Lower lobe of right lung (tissue), 2 donors: ENCODE measurements around the gene SEMA3E. TPM values are rescaled to one million over a fixed set of nuclear protein-coding genes. Genes with fewer than 3 reads are reported as not detected.

Experiments used
- ATAC-seq, 2 donors: fragments of 200-7000 bp; cut with Tn5 transposase; one replicate each; pipeline ENCODE4 v1.9.1; 2020 to 2022; ENCODE audit warnings: mild to moderate bottlenecking in 2 of 2, moderate library complexity in 2 of 2
- DNase-seq: peaks from one replicate; pipeline ENCODE4 v3.0.0-alpha.2; 2020
- H3K27ac ChIP-seq: fragments of 200-600 bp; one replicate; pipeline ENCODE4 v1.8.0; 2022
- H3K27me3 ChIP-seq: fragments of 200-600 bp; one replicate; pipeline ENCODE4 v1.8.0; 2022; ENCODE audit warnings: low read depth
- H3K36me3 ChIP-seq: fragments of 200-600 bp; one replicate; pipeline ENCODE4 v1.8.0; 2022; ENCODE audit warnings: mild to moderate bottlenecking
- H3K4me1 ChIP-seq: fragments of 200-600 bp; one replicate; pipeline ENCODE4 v1.8.0; 2022
- H3K4me3 ChIP-seq: fragments of 200-600 bp; one replicate; pipeline ENCODE4 v1.8.0; 2022; ENCODE audit warnings: mild to moderate bottlenecking
- H3K9me3 ChIP-seq: fragments of 200-600 bp; one replicate; pipeline ENCODE4 v1.8.0; 2022
- intact Hi-C: fragments of 100-400 bp; cut with DNase I; formaldehyde crosslinking; loops from one replicate; pipeline ENCODE4 v1.11.0; 2022
- total RNA-seq: library from RNA; stranded (reverse); fragmentation: NEBNext Ultra II Directional; extraction: Animal tissue kit (Norgen Biotek cat#: 25700); gene quantifications from one replicate; pipeline ENCODE4 v1.2.1, GENCODE V29; 2021
- TF ChIP-seq, protein P1 (sequence below): fragments of 200-600 bp; IDR thresholded peaks from one replicate; pipeline ENCODE4 v1.8.0; 2022; ENCODE audit warnings: antibody characterized with exemption, mild to moderate bottlenecking
- donor health status: DM: no; HTN: yes; CAD: no; lungs with severe emphysema.

Gene SEMA3E
- total RNA-seq, 1 donor from 2014 or later, result 8.8 TPM

DNA sequence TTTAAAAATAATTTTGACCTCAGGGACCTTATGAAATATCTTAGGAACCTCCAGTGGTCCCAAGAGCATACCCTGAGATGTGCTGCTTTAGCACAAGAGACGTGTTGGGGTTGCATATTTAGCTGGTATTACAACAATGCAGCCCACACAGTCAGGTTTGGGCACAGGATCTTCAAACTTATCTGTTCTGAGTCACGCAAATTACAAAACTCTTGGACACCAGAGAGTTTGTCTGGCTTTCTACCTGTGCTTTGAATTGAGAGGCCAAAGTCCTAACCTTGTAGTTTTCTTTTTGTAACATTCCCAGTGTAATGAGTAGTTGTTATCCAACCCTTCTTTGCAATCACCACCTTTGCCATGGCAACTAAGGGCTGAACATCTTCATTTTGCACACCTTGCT, 322.7 kb downstream of the SEMA3E start:
- ATAC-seq, result no peak
- TF ChIP-seq, protein P1, sequence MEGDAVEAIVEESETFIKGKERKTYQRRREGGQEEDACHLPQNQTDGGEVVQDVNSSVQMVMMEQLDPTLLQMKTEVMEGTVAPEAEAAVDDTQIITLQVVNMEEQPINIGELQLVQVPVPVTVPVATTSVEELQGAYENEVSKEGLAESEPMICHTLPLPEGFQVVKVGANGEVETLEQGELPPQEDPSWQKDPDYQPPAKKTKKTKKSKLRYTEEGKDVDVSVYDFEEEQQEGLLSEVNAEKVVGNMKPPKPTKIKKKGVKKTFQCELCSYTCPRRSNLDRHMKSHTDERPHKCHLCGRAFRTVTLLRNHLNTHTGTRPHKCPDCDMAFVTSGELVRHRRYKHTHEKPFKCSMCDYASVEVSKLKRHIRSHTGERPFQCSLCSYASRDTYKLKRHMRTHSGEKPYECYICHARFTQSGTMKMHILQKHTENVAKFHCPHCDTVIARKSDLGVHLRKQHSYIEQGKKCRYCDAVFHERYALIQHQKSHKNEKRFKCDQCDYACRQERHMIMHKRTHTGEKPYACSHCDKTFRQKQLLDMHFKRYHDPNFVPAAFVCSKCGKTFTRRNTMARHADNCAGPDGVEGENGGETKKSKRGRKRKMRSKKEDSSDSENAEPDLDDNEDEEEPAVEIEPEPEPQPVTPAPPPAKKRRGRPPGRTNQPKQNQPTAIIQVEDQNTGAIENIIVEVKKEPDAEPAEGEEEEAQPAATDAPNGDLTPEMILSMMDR, result no peak
- H3K4me1 ChIP-seq, result no peaks in the 10 kb centered on the region

DNA sequence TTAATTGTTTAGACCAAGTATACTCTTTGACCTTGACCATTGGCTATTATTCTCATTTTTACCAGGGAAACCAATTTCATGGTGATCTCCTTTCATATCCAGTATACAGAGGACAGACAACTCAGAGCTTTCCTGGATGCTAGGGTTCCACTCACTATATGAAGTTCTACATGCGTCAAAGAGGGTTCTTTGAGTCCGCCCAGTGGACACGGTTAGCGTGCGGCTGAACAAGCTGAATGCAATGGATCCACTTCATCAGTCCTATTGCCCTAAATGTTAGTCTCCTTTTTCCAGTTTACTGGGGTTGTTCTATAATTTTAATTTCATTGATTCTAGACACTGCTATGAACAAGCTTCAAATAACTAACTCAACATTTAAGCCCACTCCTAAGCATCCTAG, 323.9 kb downstream of the SEMA3E start:
- Histone ChIP-seq H3K36me3 (no peaks in the 10 kb centered on the region), H3K9me3 (no peaks in the 10 kb centered on the region), H3K27me3 (no peaks in the 10 kb centered on the region), H3K4me1 (no peaks in the 10 kb centered on the region), H3K4me3 (no peak overlapping the region), H3K27ac (no peak overlapping the region)
- DNase-seq (no peak), ATAC-seq (no peak)
- TF ChIP-seq, protein P1, result no peak
- intact Hi-C loops, result no loop called here

More for the DNA sequence above, 322.7 kb downstream of the SEMA3E start:
- Histone ChIP-seq H3K27ac (no peak overlapping the region), H3K4me3 (no peak overlapping the region), H3K27me3 (no peaks in the 10 kb centered on the region), H3K9me3 (no peaks in the 10 kb centered on the region), H3K36me3 (no peaks in the 10 kb centered on the region)
- intact Hi-C loops, result no loop called here
- no peak for DNase-seq

DNA sequence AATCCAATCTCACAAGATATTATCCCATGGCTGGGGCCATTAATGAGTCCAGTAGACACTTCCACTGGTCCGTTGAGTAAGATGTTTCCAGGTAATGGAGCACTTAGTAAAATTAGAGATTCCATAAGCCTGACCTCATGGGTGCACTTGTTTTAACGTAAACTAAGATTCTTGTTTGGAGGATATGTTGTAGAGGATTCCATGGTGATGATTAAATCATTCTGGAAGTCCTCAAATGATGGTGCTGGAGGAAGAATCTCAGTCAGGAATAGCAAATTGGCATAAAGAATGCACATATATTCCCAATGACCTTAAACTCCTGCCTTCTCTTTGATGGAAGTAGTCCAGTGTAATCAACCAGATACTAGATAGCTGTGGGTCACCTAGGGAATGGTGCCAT, 324.3 kb downstream of the SEMA3E start:
- no peaks in the 10 kb centered on the region for H3K27me3 ChIP-seq
- no peak overlapping the region for H3K4me3 ChIP-seq
- intact Hi-C loops, result no loop called here
- H3K27ac ChIP-seq, result no peak overlapping the region
- no peaks in the 10 kb centered on the region for H3K9me3 ChIP-seq
- no peaks in the 10 kb centered on the region for H3K4me1 ChIP-seq
- DNase-seq, result no peak
- H3K36me3 ChIP-seq, result no peaks in the 10 kb centered on the region
- TF ChIP-seq, protein P1, result no peak
- ATAC-seq, result no peak

DNA sequence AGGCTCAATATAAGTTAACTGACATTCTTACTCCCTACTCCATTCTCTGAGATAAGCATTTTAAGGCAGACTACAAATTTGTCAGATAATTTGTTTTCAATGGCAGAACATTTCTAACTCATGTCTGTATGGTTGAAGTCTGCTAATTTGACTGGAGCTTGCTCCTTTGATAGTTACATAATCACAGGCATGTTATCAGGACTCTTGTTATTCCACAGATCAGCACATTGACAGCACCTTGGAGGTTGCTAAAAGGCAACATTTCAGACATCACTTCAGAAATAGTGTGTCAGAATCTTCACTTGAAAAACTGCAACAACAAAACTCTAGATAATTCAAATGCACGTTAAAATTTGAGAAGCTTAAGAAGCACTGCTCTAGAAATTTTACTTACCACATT, 327.9 kb downstream of the SEMA3E start:
- no peaks in the 10 kb centered on the region for H3K4me1 ChIP-seq
- H3K36me3 ChIP-seq, result no peaks in the 10 kb centered on the region
- ATAC-seq, result no peak
- H3K27ac ChIP-seq, result no peak overlapping the region
- no peaks in the 10 kb centered on the region for H3K9me3 ChIP-seq
- intact Hi-C loops, result no loop called here
- H3K27me3 ChIP-seq, result no peaks in the 10 kb centered on the region
- no peak for DNase-seq
- no peak overlapping the region for H3K4me3 ChIP-seq
- TF ChIP-seq, protein P1, result no peak

DNA sequence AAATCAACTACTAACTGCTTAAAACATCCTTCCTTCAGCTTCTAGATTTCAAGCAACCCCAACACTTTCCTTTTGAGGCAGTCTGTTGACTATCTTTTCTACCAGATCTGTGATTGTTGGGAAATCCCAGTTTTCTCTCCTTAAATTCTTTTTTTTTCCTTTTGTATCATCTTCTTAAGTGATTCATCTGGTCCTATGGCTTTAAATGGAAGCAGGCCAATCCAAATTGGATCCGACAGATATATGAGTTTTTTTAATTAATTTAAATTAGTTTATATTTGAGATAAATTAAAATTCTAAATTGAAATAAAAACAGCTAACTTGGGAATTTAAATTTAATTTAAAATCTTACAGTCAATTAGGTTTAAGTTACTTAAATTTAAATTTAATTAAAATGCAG, 335.0 kb downstream of the SEMA3E start:
- TF ChIP-seq, protein P1, result no peak
- ATAC-seq (no peak), DNase-seq (no peak)
- intact Hi-C loops, result no loop called here
- Histone ChIP-seq H3K4me3 (no peak overlapping the region), H3K9me3 (no peaks in the 10 kb centered on the region), H3K27ac (no peak overlapping the region), H3K27me3 (no peaks in the 10 kb centered on the region), H3K36me3 (no peaks in the 10 kb centered on the region), H3K4me1 (no peaks in the 10 kb centered on the region)
